Gastrocnemius medialis (tissue), 4 donors: ENCODE measurements around the gene MED10.

Source experiments
- CTCF ChIP-seq, 5 experiments: fragments of 450-650 bp in 3 of 5; fragments of 200-600 bp in 2 of 5; sonication (generic) in 2 of 5; IDR thresholded peaks in 4 of 5; conservative IDR thresholded peaks in 1 of 5; 1 replicate in 4 of 5; 2 replicates in 1 of 5; pipeline ENCODE4 v1.5.1; 2016 to 2019; ENCODE audit warnings: antibody characterized with exemption in 5 of 5, mild to moderate bottlenecking in 3 of 5, moderate library complexity in 3 of 5
- POLR2A ChIP-seq, 2 donors: fragments of 450-650 bp; IDR thresholded peaks; one replicate each; pipeline ENCODE4 v1.6.1; 2017; ENCODE audit warnings: antibody characterized with exemption in 2 of 2, mild to moderate bottlenecking in 2 of 2, moderate library complexity in 2 of 2

DNA sequence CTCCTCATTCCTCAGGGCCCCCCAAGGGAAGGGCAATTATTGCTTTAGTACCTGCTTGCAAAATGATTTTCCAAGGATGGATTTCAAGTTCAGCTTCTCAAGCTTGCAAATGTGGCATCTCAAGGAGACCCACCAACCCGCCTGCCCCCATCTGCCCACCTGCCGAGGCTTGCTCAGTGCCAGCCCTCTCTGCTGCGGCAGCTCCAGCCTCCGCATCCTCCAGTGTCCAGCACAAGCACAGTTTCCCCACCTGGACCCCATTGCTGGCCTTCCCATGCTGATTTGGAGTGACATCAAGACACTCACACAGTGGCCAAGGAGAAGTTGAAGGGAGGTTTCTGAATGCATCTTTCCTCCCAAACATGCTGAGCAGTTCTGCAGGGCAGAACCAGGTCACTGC lies 31.2 kb downstream of the MED10 start:
- TF ChIP-seq CTCF (IDR thresholded peaks at IDR 0.05 in 4 of 5, conservative IDR thresholded peaks at IDR 0.05 in 1 of 5): no peak
- TF ChIP-seq POLR2A (IDR thresholded peaks at IDR 0.05): no peak
